WERI-Rb-1 (cell line): ENCODE data around the gene VIL1.

Experiments used
- DNase-seq: peaks from one replicate; pipeline ENCODE4 v3.0.0-alpha.2; 2020
- H3K27ac ChIP-seq: fragments of 250-450 bp; sonication (Bioruptor Pico); 2 replicates; pipeline ENCODE4 v1.5.1; 2020; ENCODE audit warnings: mild to moderate bottlenecking, moderate library complexity
- H3K27me3 ChIP-seq: fragments of 250-450 bp; sonication (Bioruptor Pico); 2 replicates; pipeline ENCODE4 v1.5.1; 2021; ENCODE audit warnings: mild to moderate bottlenecking, low read depth, moderate library complexity; ENCODE audit not compliant: insufficient read depth, severe bottlenecking
- H3K36me3 ChIP-seq: fragments of 250-450 bp; sonication (Bioruptor Pico); 2 replicates; pipeline ENCODE4 v1.5.1; 2020; ENCODE audit warnings: mild to moderate bottlenecking, moderate library complexity
- H3K4me3 ChIP-seq: 2 replicates; pipeline ENCODE4 v1.5.1; 2011; ENCODE audit warnings: low read depth, mild to moderate bottlenecking, control low read depth, low read length
- H3K9me3 ChIP-seq: fragments of 250-450 bp; sonication (Bioruptor Pico); 2 replicates; pipeline ENCODE4 v1.5.1; 2021; ENCODE audit warnings: mild to moderate bottlenecking, moderate library complexity; ENCODE audit not compliant: severe bottlenecking
- TF ChIP-seq, protein P1 (sequence below): IDR thresholded peaks from 2 replicates; pipeline ENCODE4 v1.5.1; 2011; ENCODE audit warnings: low read depth, mild to moderate bottlenecking, control low read depth, inconsistent platforms, low read length

Gene VIL1

GRCh38 chr2:218444692-218445357, 25.9 kb downstream of the VIL1 start:
- Histone ChIP-seq H3K27me3 (no peaks in the 10 kb centered on the region), H3K36me3 (peaks cover 18% of the 10 kb centered on the region), H3K9me3 (no peaks in the 10 kb centered on the region), H3K27ac (no peak overlapping the region), H3K4me3 (no peak overlapping the region)
- DNase-seq = no peak
- TF ChIP-seq, protein P1, sequence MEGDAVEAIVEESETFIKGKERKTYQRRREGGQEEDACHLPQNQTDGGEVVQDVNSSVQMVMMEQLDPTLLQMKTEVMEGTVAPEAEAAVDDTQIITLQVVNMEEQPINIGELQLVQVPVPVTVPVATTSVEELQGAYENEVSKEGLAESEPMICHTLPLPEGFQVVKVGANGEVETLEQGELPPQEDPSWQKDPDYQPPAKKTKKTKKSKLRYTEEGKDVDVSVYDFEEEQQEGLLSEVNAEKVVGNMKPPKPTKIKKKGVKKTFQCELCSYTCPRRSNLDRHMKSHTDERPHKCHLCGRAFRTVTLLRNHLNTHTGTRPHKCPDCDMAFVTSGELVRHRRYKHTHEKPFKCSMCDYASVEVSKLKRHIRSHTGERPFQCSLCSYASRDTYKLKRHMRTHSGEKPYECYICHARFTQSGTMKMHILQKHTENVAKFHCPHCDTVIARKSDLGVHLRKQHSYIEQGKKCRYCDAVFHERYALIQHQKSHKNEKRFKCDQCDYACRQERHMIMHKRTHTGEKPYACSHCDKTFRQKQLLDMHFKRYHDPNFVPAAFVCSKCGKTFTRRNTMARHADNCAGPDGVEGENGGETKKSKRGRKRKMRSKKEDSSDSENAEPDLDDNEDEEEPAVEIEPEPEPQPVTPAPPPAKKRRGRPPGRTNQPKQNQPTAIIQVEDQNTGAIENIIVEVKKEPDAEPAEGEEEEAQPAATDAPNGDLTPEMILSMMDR = no peak

DNA sequence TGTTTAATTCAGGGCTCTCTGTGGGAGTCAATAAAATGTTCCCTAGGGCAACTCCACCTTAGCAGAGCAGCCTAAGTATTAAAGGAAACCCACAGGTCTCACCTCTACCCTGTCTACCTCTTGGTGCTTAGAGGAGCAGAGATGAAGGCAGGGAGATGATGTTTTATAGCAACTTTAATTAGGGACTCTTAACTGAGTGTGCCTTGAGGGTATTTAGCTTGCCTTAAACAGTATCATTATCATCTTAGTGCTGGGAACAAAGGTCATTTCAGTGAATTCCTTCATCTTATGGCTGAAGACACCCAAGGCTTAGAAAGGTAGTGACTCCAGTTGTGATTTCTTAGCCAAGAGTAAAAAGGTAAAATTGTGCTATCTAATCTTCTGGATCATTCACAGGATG, 26.7 kb downstream of the VIL1 start:
- no peak overlapping the region for H3K27ac ChIP-seq
- H3K36me3 ChIP-seq = peaks cover 19% of the 10 kb centered on the region
- H3K27me3 ChIP-seq = no peaks in the 10 kb centered on the region
- TF ChIP-seq, protein P1 = no peak
- DNase-seq = no peak
- H3K4me3 ChIP-seq = no peak overlapping the region
- H3K9me3 ChIP-seq = no peaks in the 10 kb centered on the region

- H3K27me3 ChIP-seq = no peaks in the 10 kb centered on the region
- peaks cover 19% of the 10 kb centered on the region for H3K36me3 ChIP-seq
- TF ChIP-seq, protein P1 = no peak
- no peak overlapping the region for H3K4me3 ChIP-seq
- no peak for DNase-seq
- H3K27ac ChIP-seq = no peak overlapping the region
- H3K9me3 ChIP-seq = no peaks in the 10 kb centered on the region
These were observed 27.6 kb downstream of the VIL1 start for GRCh38 chr2:218446547-218446946.

- Histone ChIP-seq H3K9me3 (no peaks in the 10 kb centered on the region), H3K27me3 (no peaks in the 10 kb centered on the region), H3K4me3 (no peak overlapping the region), H3K27ac (no peak overlapping the region), H3K36me3 (peaks cover 19% of the 10 kb centered on the region)
- TF ChIP-seq, protein P1 = no peak
- no peak for DNase-seq
These were observed 28.1 kb downstream of the VIL1 start for GRCh38 chr2:218447072-218447471.

DNA sequence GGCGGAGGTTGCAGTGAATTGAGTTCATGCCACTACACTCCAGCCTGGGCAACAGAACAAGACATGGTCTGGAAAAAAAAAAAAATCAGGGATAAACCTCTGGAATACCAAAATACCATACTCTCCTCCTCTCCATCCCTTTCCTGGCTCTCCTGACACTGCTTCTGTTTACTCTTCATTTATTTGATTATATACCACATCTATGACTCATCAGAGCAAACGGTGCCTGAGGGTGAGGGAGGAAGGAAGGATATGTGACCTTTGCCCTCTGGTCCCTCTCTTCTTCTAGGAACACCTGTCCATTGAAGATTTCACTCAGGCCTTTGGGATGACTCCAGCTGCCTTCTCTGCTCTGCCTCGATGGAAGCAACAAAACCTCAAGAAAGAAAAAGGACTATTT, 30.0 kb downstream of the VIL1 start:
- no peak overlapping the region for H3K27ac ChIP-seq
- H3K4me3 ChIP-seq = no peak overlapping the region
- no peak for DNase-seq
- no peaks in the 10 kb centered on the region for H3K9me3 ChIP-seq
- no peaks in the 10 kb centered on the region for H3K27me3 ChIP-seq
- TF ChIP-seq, protein P1 = no peak
- H3K36me3 ChIP-seq = peaks cover 32% of the 10 kb centered on the region

DNA sequence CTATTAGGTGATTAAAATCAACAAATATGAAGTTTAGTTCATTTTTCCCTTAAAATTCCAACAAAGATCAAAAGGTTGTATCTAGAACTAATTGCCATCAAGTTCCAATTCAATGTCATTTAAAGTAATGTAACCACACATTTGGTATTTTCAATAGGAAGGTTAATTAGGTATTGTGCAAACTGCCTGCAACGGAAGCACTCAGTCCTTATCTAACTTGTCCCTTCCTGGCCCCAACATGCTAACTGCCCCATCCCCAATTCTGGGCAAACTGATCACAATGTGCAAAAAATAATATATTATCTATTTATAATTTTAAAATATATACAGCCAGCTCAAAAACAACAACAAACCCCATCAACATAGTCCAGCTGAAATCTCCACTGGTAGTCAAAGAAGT, 33.2 kb downstream of the VIL1 start:
- Histone ChIP-seq H3K4me3 (no peak overlapping the region), H3K27ac (no peak overlapping the region), H3K36me3 (peaks cover 56% of the 10 kb centered on the region), H3K9me3 (no peaks in the 10 kb centered on the region), H3K27me3 (no peaks in the 10 kb centered on the region)
- TF ChIP-seq, protein P1 = no peak
- no peak for DNase-seq
